Measurements from ENCODE around the gene MRPS27.
"Not testable (repeated sequence)": the region's sequence is repeated elsewhere in the genome, so short reads cannot be mapped to it uniquely, and the experiment has no call there.

Gene MRPS27

DNA sequence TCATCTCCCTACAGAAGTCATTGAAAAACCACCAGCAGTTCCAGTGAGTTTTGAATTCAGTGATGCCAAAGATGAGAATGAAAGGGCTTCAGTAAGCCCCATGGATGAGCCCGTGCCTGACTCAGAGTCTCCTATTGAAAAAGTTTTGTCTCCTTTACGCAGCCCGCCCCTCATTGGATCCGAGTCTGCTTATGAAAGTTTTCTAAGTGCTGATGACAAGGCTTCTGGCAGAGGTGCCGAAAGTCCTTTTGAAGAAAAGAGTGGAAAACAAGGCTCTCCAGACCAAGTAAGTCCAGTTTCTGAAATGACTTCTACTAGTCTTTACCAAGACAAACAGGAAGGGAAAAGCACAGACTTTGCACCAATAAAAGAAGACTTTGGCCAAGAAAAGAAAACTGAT lies 122.6 kb downstream of the MRPS27 start:
- DNase-seq: no peak

DNA sequence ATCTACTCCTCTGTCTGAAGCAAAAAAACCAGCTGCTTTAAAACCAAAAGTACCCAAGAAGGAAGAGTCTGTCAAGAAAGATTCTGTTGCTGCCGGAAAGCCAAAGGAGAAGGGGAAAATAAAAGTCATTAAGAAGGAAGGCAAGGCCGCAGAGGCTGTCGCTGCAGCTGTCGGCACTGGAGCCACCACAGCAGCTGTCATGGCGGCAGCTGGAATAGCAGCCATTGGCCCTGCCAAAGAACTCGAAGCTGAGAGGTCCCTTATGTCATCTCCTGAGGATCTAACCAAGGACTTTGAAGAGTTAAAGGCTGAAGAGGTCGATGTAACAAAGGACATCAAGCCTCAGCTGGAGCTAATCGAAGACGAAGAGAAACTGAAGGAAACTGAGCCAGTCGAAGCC lies 124.5 kb downstream of the MRPS27 start:
- no peak for DNase-seq

DNA sequence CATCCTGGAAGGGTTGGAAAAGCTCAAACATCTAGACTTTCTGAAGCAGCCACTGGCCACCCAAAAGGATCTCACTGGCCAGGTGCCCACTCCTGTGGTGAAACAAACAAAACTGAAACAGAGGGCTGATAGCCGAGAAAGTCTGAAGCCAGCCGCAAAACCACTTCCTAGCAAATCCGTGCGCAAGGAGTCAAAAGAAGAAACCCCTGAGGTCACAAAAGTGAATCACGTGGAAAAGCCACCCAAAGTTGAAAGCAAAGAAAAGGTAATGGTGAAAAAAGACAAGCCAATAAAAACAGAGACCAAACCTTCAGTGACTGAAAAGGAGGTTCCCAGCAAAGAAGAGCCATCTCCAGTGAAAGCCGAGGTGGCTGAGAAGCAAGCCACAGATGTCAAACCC lies 125.2 kb downstream of the MRPS27 start:
- DNase-seq: no peak

DNA sequence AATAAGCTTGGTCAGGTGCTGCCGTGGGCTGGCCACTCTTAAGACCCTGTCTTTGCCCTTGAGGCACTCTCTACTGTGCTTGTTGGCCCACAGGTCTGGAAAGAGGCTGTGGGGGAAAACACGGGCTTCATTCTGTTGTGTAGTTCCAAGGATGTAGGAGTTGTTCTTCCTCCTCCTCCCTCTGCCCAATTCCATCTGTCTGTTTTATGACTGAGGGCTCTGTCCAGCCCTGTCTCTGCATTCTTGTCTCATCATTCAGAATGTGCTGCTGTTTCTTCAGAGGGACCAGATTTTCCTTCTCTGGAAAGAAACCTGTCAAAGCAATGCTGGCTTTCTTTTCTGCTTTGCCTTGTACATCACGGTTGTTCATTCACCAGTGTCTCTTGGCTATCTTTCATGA lies 128.6 kb downstream of the MRPS27 start:
- no peak for DNase-seq

DNA sequence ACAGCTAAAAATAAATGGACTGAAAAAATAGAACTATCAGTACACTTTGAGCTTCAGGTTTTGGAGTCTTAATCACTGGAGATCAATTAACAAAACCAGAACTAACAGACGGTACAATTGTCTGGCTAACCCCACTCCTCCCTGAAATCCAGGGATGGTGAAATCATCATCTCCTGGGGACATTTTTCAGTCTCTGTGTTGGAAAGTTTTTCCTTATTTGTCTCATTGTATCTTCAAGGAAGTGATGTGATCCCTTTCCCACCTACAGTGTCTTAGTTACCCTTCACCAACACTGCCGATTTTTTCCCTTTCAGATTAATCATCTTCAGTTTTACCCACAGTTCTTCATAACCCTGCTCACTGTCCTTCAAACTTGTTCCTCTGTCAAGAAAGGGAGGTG lies 130.9 kb downstream of the MRPS27 start:
- no peak for DNase-seq

DNA sequence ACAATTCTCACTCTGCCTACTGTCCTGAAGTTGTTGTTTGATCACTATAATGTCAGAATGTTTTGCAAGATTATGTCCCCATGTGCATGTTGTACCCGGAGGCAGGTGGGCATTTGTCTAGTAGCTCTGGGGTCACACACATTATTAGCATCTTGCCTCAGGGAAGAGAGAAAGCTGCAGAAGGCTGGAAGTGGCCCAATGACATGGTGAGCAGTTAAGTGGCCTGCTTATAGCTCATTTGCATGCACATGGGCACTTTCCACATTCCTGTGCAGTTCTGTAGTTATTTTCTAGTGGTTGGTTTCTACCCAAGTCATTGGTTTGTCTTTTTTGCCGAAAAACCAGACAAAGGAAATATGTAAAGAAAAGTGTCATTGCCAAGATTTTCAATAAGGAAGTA lies 131.9 kb downstream of the MRPS27 start:
- no peak for DNase-seq

DNA sequence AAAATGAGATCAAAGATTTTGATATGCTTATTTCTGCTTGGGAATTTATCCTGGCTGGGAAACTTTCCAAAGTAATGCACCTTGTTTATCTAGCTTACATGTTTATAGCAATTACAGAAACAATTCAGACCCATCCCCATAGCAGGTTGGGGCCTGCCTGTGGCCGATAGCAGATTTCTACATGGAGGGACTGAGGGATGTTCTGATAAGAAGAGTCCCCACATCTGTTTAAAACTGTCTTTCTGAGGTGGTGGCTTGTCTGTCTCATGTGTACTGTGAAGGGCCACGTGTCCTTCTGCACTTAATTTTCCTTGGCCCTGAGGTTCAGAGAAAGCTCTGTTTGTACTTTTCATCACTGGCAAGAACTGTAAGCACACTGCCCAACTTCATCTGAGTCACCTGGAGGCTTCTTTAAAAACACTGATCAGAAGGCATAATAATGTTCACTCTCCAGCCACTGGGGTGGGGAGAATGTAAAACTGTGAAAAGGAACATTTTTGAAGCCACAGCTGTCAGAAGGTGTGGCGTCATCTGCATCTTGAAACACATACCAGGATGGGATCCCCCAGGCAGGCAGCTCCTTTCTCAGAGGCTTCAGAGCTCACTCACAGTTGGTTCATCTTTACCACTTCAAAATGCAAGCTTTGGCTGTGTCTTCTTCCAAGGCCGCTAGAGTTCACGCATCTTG lies 132.5 kb downstream of the MRPS27 start:
- DNase-seq: no peak

DNA sequence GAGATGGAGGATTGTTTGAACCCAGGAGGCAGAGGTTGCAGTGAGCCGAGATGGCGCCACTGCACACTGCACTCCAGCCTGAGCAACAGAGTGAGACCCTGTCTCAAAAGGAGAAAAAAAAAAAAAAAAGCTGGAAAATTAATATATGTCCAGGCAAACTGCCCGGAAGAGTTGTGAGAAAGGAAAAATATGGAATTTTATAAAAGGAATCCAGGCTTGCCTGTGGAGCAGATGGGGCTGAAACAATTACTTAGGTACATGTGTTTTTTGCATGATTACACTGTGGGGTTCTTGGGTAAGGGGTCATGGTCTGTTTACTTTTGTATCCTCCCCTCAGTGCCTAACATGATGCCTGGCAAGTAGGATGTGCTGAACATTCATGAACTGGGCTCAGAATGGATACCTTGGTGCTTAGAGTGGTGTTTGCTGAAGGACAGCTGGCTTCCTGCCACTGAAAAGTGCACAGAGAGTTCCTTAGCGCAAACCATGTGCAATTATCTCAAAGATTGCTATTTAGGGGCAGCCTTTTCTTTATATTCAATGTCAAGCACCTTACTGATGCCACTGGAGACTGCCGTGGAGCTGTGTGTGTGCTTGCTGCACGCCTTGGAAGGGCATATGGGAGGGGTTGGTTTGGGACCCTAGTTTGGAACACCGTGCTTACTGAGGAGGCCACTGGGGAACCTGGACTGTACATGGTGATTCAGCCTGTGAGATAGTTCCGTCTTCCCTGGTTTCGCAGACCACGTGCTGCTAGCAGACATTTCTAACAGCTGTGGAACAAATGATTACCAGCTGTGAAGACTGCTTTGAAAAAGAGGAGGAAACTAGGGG lies 134.3 kb downstream of the MRPS27 start:
- no peak for DNase-seq

DNA sequence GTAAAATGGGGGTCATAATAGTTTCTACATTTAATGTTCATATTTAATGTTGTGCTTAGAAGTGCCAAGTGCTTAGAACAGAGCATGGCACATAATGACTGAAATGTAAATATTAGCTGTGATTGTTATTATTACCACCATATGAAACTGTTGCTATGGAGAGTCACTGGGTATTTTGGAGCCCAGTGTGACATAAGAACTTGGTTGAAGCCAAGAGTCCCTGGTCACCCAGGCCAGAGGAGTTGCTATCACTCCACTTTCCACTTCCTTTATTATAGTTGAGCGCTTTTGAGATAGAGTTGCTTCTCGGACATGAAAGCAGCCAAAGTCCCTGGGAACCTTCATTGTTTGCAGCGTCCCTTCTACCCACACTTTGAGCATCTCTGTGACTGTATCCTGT lies 135.6 kb downstream of the MRPS27 start:
- no peak for DNase-seq

DNA sequence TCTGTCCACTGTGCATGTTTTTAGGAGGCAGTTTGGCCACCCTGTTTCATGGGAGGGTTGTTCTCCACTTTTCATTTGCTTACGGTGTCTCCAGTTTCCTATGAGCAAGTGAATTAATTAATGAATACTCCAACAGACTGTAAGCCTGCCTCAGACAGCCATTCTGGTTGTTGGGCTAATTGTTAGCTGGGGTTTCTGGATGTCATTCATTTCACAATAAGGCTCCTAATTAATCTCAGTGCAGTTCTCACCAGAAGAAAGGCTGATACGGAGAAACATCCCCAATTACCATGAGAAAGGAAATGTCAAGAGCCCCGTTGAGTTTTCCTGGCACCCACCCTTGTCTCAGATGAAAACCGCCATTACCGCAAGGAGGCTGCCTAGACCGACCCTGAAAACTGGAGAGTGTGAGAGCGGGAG lies 136.9 kb downstream of the MRPS27 start:
- DNase-seq: no peak

DNA sequence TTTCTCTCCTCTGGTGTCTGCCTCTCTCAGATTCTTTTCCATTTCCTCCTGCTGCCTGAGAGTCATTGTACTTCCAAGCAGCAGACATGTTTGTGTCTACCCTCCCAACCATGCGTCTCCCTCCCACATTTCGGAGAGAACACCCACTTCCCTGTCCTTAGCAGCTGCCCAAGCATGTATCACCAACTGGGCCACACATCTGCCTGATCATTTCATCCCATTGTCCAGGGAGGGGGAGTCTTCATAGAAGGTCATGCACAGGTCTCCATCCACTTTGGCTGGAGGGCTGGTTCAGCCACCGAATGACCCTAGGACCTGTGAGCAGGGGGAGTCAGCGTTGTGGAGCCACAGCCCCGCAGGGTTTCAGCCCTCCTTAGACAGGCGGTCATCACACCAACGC lies 137.4 kb downstream of the MRPS27 start:
- DNase-seq: no peak

DNA sequence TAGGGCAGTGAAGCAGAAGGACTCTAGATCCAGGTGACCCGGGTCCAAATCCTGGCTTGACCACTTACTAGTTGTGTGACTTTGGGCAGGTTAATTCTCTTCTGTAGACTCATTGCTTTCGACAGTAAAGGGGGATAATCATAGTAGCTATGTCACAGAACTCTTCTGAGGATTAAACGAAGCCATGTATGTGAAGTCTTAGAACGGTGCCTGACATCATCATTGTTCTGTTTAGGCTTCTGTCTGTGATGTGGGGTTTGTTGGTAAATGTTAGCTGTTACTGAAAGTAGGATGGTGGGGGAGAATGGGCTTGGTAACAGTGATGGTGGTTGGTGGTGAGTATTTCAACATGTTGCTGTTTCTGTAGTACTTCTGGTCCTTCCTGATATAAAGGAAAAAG lies 139.1 kb downstream of the MRPS27 start:
- no peak for DNase-seq

DNA sequence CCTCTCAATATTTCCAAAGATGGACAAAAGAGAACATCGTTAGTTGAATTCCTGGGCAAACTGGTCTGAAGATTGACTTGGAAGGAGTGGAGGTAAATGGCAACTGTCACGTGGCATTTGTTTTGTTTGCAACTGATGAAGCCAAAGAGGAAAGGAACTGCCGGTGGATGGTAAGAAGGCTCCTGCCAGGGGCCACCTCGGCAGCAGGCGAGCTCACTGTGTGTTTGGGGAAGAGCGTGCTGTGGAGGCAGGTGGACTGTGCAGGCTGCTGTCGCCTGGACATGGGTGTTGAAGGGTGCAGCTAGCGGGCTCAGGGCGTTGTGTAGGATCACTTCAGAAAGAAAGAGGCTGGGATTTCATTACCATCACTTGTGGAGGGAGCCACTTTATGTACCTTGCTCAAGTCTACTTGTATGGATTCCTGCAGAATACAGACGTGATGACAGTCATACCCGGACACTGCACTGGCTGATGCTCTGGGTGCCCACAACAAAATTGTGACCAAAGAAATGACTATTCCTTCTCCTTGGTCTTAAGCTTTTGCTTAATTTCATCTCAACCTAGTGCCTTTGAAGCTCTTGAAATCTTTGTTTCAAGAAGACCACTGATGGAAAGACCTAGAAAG lies 140.1 kb downstream of the MRPS27 start:
- no peak for DNase-seq

DNA sequence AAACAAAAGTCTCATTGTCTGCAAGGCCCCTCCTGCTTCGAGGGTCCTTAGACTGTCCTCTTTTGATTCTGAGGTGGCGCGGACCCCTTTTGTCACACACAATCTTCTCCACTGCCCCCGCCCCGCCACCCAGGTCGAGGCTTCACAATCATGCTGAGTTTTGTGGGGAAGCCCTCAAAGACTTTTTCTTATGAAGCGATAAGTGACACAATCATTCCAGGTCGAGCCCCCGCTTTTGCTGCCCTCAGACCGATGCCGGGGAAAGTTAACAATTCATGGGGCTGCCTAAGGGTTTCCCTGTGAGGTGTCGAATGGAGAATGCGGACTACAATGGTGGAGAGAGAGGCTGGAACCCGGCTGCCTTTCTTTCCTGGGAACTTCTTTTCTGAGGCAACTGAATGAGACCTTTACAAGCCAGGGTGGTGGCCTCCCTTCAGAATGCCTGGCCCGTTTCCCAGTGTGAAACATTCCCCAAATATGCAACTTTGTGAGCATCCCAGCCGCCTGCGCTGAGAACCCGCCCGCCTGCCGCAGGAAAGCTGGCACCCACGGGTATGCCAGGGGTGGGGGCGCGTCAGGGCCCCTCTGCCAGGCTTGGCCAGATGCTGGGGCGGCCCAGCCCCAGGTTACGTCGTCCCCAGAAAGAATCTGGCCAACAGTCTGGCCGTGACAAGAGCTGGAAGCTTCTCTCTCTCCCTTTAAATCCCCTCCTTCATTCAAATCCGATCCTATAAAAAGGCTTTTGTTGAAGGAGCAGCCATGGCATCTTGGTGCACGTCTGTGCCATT lies 140.8 kb downstream of the MRPS27 start:
- DNase-seq: peak; percentile 89

DNA sequence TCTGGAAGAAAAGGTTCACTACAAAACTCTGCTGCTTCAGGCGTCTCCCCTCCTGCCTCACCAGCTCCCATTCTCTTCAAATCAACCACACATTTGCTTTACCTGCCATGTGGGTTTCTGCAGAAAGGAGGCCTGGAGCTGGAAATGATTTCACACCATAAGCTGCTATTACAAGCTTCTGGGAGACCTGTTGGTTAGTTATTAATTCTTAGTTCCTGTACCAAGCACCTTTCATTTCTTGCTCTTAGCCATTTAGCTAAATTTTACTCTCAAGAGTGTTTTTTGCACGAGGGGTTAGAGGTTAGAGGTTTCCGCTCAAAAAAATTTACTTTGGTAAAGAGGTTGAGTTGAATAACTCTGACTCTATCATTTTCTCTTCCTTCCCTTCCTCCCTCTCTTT lies 142.5 kb downstream of the MRPS27 start:
- DNase-seq: no peak

DNA sequence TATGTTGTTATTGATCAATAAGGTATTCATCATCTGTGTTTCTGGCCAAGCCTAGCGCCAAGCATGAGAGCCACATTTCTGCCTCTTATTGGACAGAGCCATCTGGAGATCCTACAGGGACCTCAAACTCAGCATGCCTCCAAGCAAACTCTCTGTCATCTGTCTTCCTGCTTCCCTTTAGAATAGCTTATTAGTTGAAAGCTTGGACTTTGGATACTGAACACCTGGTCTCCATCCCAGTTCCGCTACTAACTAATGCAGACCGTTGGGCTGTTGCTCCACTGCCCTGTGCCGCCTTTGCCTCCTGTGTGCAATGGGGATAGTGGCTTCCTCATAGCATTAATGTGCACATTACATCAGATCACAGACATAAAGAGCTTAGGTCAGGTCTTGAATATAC lies 147.3 kb downstream of the MRPS27 start:
- no peak for DNase-seq

DNA sequence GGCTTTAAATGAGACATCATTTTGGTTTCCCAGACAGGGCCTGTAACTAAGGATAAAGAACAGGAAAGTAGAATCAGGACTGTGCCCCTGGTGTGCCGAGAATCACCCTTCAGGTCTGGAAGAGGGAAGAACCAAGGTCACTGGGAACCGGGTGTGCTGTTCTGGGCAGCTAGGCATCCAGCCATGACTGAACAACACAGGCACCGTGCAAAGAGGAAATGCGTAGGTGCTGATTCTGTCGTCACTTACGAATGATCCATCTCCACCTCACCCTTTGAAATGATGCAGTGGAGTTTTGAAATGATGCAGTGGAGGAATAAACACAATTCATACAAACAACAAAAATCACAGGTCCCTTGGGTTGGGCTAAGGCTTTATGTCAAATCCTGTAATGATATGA lies 148.4 kb downstream of the MRPS27 start:
- no peak for DNase-seq

DNA sequence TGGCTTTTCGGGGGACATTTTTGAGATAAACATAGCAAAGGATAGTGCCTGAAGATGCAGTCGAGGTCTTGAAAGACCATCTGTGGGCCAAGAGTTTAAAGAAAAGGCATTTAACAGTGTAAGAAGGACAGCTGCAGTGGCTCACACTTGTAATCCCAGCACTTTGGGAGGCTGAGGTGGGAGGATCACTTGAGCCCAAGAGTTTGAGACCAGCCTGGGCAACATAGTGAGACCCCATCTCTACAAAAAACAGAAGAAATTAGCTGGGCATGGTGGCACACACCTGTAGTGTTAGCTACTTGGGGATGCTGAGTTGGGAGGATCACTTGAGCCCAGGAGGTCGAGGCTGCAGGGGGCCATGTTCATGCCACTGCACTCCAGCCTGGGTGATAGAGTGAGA lies 148.9 kb downstream of the MRPS27 start:
- not testable (repeated sequence) for DNase-seq

DNA sequence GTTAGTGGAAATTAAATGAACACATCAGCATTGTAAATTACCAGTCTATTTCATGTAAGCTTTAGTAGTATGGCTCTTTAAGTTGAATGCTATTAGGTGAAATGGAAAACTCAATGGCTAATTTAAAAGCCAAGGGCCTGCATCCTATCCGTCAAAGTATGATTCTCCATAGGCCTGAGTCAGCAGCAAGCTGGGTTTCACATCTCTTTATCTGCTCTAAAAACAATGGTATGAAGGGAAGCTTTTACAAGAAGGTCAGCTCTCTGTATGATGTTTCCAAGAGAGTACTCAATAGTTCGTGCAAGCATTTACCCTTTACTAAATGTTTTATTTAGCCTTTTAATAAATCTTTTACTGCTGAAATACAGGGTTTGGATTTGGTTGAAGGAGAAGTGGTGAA lies 149.9 kb downstream of the MRPS27 start:
- DNase-seq: no peak

Measured in NCI-H226 (cell line).